Ovary (tissue), 9 donors: ENCODE data around the gene CIB1. TPM values are rescaled to one million over a fixed set of nuclear protein-coding genes. Genes with fewer than 3 reads are reported as not detected.

Experiments
- DNase-seq, 5 donors: peaks; one replicate each; pipeline ENCODE4 v3.0.0-alpha.2; 2019 to 2020
- H3K27ac ChIP-seq, 2 donors: fragments of 200-600 bp; one replicate each; pipeline versions ENCODE4 v1.5.1 to v1.8.0; 2019 to 2022
- H3K27me3 ChIP-seq: fragments of 200-600 bp; one replicate; pipeline ENCODE4 v1.8.0; 2022
- H3K36me3 ChIP-seq: fragments of 200-600 bp; sonication (generic); one replicate; pipeline ENCODE4 v1.5.1; 2019
- H3K4me1 ChIP-seq: one replicate; pipeline ENCODE4 v1.8.1; 2013; ENCODE audit warnings: mild to moderate bottlenecking, moderate library complexity; ENCODE audit not compliant: insufficient read depth
- H3K4me3 ChIP-seq: fragments of 200-600 bp; sonication (generic); one replicate; pipeline ENCODE4 v1.5.1; 2017
- H3K9me3 ChIP-seq, 2 donors: fragments of 200-600 bp in 1 of 2; sonication (generic) in 1 of 2; one replicate each; pipeline versions ENCODE4 v1.5.1 to v1.8.1; 2013 to 2019; ENCODE audit warnings: mild to moderate bottlenecking in 1 of 2, moderate library complexity in 1 of 2
- EP300 ChIP-seq: sonication (generic); formaldehyde crosslinking; IDR thresholded peaks from one replicate; pipeline ENCODE4 v1.6.1; 2017; ENCODE audit warnings: antibody characterized with exemption
- POLR2A ChIP-seq: fragments of 450-650 bp; IDR thresholded peaks from one replicate; pipeline ENCODE4 v1.6.1; 2017; ENCODE audit warnings: antibody characterized with exemption, mild to moderate bottlenecking, moderate library complexity
- WGBS, 3 donors: extraction: QIAGEN DNeasy Blood & Tissue Kit in 1 of 3; methylation state at CpG; one replicate each; pipeline versions ENCODE4 v1.1.5 to v1.1.7; 2013 to 2017; 5-methylcytosine and 5-hydroxymethylcytosine counted together
- intact Hi-C, 4 donors: fragments of 100-400 bp; cut with DNase I; formaldehyde crosslinking; loops; one replicate each; pipeline versions ENCODE4 v1.11.0 to v1.15.1; 2022 to 2023
- polyA plus RNA-seq, 2 donors: library from polyadenylated mRNA; stranded (reverse); fragments of 200-250 nt in 1 of 2; fragments of 350-450 nt in 1 of 2; fragmentation: Illumina TruSeq in 1 of 2; extraction: RNeasy Lipid Tissue Mini Kit (QIAGEN cat#74804) in 1 of 2; gene quantifications; one replicate each; pipeline ENCODE4 v1.2.3, GENCODE V29; 2013 to 2014
- total RNA-seq, 7 donors: library from RNA; depleted of rRNA in 2 of 7; stranded (reverse); fragments of >200 nt in 2 of 7; fragmentation: NEBNext Ultra II Directional in 3 of 7; extraction: Animal tissue kit (Norgen Biotek cat#: 25700) in 3 of 7; gene quantifications; one replicate each; pipeline versions ENCODE4 v1.1.0 to v1.2.4, GENCODE V29; 2016 to 2023
- TF ChIP-seq, protein P1 (sequence below), 3 donors: fragments of 450-650 bp in 2 of 3; fragments of 200-600 bp in 1 of 3; IDR thresholded peaks; one replicate each; pipeline versions ENCODE4 v1.5.1 to v1.8.0; 2016 to 2022; ENCODE audit warnings: antibody characterized with exemption in 3 of 3, mild to moderate bottlenecking in 1 of 3
- donor health status: DM: no; HTN: no; CAD: no; lungs with moderate emphysema.
- donor health status: DM: no; HTN: no; CAD: no.
- donor health status: Bipolar disorder and iron deficiency.
- donor health status: DM: yes; HTN: yes; CAD: no.
- donor health status: DM: no; HTN: no; CAD: no.
- donor health status: DM: yes; HTN: yes; CAD: no.

Gene CIB1
- total and polyA plus RNA-seq, 9 donors, result 18.5 to 68.8 (median 45.0) TPM

- intact Hi-C loops, result no loop called here
- Histone ChIP-seq H3K9me3 (no peaks in the 10 kb centered on the region), H3K36me3 (no peaks in the 10 kb centered on the region), H3K27ac (no peak overlapping the region), H3K4me1 (peaks cover 12% of the 10 kb centered on the region), H3K27me3 (no peaks in the 10 kb centered on the region), H3K4me3 (no peak overlapping the region)
- TF ChIP-seq POLR2A (no peak), EP300 (no peak)
- TF ChIP-seq, protein P1, sequence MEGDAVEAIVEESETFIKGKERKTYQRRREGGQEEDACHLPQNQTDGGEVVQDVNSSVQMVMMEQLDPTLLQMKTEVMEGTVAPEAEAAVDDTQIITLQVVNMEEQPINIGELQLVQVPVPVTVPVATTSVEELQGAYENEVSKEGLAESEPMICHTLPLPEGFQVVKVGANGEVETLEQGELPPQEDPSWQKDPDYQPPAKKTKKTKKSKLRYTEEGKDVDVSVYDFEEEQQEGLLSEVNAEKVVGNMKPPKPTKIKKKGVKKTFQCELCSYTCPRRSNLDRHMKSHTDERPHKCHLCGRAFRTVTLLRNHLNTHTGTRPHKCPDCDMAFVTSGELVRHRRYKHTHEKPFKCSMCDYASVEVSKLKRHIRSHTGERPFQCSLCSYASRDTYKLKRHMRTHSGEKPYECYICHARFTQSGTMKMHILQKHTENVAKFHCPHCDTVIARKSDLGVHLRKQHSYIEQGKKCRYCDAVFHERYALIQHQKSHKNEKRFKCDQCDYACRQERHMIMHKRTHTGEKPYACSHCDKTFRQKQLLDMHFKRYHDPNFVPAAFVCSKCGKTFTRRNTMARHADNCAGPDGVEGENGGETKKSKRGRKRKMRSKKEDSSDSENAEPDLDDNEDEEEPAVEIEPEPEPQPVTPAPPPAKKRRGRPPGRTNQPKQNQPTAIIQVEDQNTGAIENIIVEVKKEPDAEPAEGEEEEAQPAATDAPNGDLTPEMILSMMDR (IDR thresholded peaks at IDR 0.05), result no peak
- 66 to 76% (median 73%) methylated on average over 8 of the region's 8 CpGs for WGBS, 3 donors
- no peak for DNase-seq
Measured at GRCh38 chr15:90203922-90204321, 29.8 kb downstream of the CIB1 start.

- TF ChIP-seq POLR2A (no peak), EP300 (no peak)
- TF ChIP-seq, protein P1 (IDR thresholded peaks at IDR 0.05), result no peak
- no peaks in the 10 kb centered on the region for H3K27me3 ChIP-seq
- peaks cover 12% of the 10 kb centered on the region for H3K4me1 ChIP-seq
- no peak overlapping the region for H3K27ac ChIP-seq
- no peaks in the 10 kb centered on the region for H3K9me3 ChIP-seq
- no peak for DNase-seq
- H3K36me3 ChIP-seq, result no peaks in the 10 kb centered on the region
- intact Hi-C loops, result no loop called here
- no peak overlapping the region for H3K4me3 ChIP-seq
- 95 to 98% (median 96%) methylated on average over 7 of the region's 7 CpGs for WGBS, 3 donors
Measured at GRCh38 chr15:90203473-90203872, 30.3 kb downstream of the CIB1 start.

- H3K4me1 ChIP-seq, result peaks cover 12% of the 10 kb centered on the region
Measured at GRCh38 chr15:90202929-90203328, 30.8 kb downstream of the CIB1 start.

DNA sequence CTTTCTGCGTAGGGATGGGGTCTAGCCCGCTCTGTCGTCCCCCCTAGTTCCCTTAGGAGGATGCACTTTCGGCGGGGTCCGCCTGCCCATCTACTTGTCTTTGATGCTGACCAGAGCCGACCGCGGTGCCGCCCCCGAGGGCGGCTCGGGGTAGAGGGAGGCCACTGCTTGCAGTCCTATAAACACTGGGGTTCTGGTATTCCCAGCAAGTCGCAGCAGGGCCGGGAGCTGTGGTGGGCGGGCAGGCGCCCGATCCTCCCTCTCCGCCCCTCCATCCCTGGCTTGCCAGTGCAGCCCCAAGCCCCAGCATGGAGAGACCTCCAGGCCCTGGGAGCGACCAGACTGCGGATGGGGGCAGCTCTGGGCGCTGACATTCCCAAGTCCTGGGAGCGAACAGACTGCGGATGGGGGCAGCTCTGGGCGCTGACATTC lies 31.8 kb downstream of the CIB1 start:
- intact Hi-C loops, result no loop called here
- H3K9me3 ChIP-seq, result no peaks in the 10 kb centered on the region
- WGBS, 3 donors, result 0 to 5% (median 5%) methylated on average over 21 to 25 of the region's 25 CpGs
- DNase-seq, result no peak
- H3K36me3 ChIP-seq, result no peaks in the 10 kb centered on the region
- H3K4me1 ChIP-seq, result peaks cover 12% of the 10 kb centered on the region
- peak overlapping the region; percentile 94 for H3K4me3 ChIP-seq
- H3K27ac ChIP-seq, result peak overlapping the region in 1 of 2 donors; percentile 66
- no peak for TF ChIP-seq POLR2A
- TF ChIP-seq EP300, result no peak
- TF ChIP-seq, protein P1 (IDR thresholded peaks at IDR 0.05), result no peak
- H3K27me3 ChIP-seq, result no peaks in the 10 kb centered on the region

More at GRCh38 chr15:90202929-90203328, 30.8 kb downstream of the CIB1 start:
- intact Hi-C loops, result no loop called here
- Histone ChIP-seq H3K27ac (no peak overlapping the region), H3K9me3 (no peaks in the 10 kb centered on the region), H3K27me3 (no peaks in the 10 kb centered on the region), H3K36me3 (no peaks in the 10 kb centered on the region), H3K4me3 (no peak overlapping the region)
- WGBS, 3 donors, result 81 to 92% (median 91%) methylated on average over 4 of the region's 4 CpGs
- DNase-seq, result no peak
- TF ChIP-seq, protein P1 (IDR thresholded peaks at IDR 0.05), result no peak
- TF ChIP-seq EP300, result no peak
- no peak for TF ChIP-seq POLR2A
